ENCODE measurements around the gene ANKRD13B.

DNA sequence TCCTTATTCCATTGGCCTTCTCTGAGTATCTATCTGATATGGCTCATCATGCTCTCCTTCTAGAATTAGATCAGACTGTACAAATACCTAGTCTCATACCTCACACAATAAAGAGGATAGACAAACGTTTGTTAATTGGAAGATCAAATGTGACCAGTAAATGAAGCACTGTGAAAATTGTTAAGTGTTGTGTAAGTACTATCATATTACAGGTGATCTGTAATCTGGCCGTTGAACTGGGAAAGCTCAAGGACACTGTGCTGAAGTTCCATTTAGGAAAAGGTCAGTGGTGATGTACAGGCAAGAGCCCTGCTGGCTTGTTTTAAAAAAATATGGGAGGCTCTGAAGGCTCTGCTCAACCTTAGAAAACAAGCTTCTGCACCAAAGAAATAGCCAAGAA lies 68.3 kb downstream of the ANKRD13B start:
- TF ChIP-seq GATA2 (IDR thresholded peaks at IDR 0.05; ENCODE audit: low read depth, low read length) = no peak
- no peak for TF ChIP-seq GATA3 (IDR thresholded peaks at IDR 0.05; ENCODE audit: low read depth, low read length)

All from SH-SY5Y (cell line).